Mammary epithelial cell (primary cell): ENCODE data around the gene ATOH8.

Experiments
- EZH2 ChIP-seq: IDR thresholded peaks from 2 replicates; pipeline ENCODE4 v1.6.1; 2012; ENCODE audit warnings: low read length, inconsistent platforms, borderline replicate concordance
- TF ChIP-seq, protein P1 (sequence below), 2 donors: IDR thresholded peaks in 1 of 2; conservative IDR thresholded peaks in 1 of 2; 2 replicates each; pipeline ENCODE4 v1.5.1; 2011 to 2012; ENCODE audit warnings: inconsistent platforms in 2 of 2, low read length in 2 of 2, mild to moderate bottlenecking in 2 of 2, control low read depth in 1 of 2, low read depth in 1 of 2; ENCODE audit not compliant: insufficient read depth in 1 of 2; ENCODE audit errors: extremely low read depth in 1 of 2

DNA sequence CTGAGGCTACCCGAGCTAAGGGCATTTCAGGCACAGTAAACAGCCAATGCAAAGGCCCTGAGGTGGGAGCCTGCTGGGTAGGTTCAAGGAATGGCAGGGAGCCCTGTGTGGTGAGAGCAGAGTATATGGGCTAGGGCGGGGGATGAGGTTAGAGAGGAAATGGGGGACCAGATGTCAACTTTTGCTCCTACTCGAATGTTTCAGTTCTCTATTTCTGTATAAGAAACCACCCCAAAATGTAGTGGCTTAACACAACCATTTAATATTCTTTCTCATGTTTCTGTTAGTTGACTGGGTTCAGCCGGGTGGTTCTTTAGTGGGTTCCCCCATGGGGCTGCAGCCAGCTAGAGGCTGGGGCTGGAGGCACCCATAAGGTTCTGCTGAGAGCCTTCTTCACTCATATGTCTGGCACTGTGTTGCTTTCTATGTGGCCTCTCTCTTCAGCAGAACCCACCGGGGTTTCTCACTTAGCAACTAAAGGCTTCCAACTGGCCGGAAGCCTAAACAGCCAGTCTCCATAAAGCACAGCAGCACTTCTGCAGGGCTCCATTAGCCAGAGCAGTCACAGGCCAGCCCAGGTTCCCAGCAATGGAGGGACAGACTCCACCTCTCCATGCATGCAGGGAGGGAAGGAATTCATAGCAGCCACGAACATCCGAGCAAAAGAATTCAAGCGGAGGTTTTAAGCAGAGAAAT lies 5.6 kb upstream of the ATOH8 start:
- TF ChIP-seq, protein P1, sequence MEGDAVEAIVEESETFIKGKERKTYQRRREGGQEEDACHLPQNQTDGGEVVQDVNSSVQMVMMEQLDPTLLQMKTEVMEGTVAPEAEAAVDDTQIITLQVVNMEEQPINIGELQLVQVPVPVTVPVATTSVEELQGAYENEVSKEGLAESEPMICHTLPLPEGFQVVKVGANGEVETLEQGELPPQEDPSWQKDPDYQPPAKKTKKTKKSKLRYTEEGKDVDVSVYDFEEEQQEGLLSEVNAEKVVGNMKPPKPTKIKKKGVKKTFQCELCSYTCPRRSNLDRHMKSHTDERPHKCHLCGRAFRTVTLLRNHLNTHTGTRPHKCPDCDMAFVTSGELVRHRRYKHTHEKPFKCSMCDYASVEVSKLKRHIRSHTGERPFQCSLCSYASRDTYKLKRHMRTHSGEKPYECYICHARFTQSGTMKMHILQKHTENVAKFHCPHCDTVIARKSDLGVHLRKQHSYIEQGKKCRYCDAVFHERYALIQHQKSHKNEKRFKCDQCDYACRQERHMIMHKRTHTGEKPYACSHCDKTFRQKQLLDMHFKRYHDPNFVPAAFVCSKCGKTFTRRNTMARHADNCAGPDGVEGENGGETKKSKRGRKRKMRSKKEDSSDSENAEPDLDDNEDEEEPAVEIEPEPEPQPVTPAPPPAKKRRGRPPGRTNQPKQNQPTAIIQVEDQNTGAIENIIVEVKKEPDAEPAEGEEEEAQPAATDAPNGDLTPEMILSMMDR (conservative IDR thresholded peaks at IDR 0.05 in 1 of 2, IDR thresholded peaks at IDR 0.05 in 1 of 2; ENCODE audit: extremely low read depth in 1 of 2, insufficient read depth in 1 of 2, low read depth in 1 of 2, low read length in 2 of 2), result no peak
- no peak for TF ChIP-seq EZH2
